AG09319 (cell line): ENCODE results near the gene ZCCHC13.

Source experiments
- DNase-seq: peaks from one replicate; pipeline ENCODE4 v3.0.0-alpha.2; 2010; ENCODE audit warnings: low read depth; ENCODE audit errors: extremely low read depth
- TF ChIP-seq, protein P1 (sequence below): IDR thresholded peaks from 2 replicates; pipeline ENCODE4 v1.5.1; 2011; ENCODE audit warnings: low read depth, mild to moderate bottlenecking, inconsistent platforms, low read length, moderate library complexity

ZCCHC13 gene

DNA sequence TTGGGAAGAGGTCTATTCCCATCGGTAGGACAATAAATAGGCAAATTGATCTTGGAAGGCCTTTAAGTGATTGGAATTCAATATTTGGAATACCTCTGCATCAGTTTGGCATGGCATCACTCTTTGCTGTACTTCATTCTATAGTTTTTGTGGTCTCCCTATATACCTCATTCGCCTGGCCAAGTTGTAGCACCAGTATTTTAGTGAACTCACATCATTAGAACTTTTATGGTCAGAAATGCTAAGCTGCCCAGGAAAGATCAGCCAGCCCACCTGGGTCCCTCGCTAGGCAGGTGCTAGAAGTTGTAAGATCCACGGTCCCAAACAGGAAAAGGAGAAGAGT, 40.3 kb downstream of the ZCCHC13 start:
- no peak for DNase-seq
- TF ChIP-seq, protein P1, sequence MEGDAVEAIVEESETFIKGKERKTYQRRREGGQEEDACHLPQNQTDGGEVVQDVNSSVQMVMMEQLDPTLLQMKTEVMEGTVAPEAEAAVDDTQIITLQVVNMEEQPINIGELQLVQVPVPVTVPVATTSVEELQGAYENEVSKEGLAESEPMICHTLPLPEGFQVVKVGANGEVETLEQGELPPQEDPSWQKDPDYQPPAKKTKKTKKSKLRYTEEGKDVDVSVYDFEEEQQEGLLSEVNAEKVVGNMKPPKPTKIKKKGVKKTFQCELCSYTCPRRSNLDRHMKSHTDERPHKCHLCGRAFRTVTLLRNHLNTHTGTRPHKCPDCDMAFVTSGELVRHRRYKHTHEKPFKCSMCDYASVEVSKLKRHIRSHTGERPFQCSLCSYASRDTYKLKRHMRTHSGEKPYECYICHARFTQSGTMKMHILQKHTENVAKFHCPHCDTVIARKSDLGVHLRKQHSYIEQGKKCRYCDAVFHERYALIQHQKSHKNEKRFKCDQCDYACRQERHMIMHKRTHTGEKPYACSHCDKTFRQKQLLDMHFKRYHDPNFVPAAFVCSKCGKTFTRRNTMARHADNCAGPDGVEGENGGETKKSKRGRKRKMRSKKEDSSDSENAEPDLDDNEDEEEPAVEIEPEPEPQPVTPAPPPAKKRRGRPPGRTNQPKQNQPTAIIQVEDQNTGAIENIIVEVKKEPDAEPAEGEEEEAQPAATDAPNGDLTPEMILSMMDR: no peak

DNA sequence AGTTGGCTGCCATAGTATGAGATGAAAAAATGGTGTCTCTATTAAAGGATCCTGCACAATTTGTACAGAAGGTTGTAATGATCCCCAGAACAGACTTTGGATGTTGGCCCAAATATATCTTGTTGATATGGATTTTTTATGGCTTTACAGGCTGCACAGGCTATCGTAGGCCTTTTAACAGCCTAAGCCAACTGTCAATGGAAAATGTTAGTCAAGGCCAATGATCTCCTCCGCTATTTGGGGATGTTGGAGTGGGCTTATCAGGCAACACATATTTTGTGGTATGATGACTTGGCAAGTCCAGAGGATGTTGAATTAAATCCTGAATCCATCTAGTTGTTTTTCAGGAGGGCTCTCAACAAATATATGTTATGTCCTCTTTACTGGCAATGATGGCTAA, 42.1 kb downstream of the ZCCHC13 start:
- TF ChIP-seq, protein P1: no peak
- DNase-seq: no peak

DNA sequence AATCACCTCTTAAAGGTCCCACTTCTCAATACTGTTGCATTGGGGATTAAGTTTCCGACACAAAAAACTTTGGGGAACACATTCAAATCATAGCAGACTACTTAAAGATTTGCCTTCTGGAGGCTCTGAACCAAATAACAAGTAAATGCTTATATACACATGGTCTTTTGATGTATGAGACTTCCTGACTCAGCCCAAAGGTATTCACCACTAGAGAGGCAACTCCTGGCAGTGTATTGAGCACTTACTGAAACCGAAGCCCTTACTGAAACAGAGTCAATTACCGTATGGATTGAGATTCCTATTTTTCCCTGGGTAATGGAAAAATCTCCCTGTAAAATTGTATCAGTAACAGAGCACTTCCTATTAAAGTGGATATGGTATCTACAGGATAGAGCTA, 45.4 kb downstream of the ZCCHC13 start:
- TF ChIP-seq, protein P1: no peak
- peak; percentile 3 for DNase-seq

DNA sequence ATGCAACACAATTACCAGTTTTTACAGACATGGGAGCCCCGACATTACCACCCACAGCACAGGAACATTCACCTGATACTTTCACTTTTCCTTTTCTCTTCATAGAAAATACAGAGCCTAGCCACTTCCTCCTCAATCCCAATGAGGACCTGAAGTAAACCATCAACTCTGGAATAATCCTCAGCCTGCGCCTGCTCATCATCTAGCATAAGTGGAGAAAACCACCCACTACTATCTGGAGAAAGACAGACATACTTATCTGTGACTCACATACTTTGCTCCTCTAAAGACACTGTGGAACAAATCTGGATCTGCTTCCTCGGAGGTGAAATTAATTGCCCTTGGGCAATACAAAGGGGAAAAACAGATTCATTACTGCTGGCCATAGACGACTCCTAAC, 47.8 kb downstream of the ZCCHC13 start:
- TF ChIP-seq, protein P1: no peak
- no peak for DNase-seq

DNA sequence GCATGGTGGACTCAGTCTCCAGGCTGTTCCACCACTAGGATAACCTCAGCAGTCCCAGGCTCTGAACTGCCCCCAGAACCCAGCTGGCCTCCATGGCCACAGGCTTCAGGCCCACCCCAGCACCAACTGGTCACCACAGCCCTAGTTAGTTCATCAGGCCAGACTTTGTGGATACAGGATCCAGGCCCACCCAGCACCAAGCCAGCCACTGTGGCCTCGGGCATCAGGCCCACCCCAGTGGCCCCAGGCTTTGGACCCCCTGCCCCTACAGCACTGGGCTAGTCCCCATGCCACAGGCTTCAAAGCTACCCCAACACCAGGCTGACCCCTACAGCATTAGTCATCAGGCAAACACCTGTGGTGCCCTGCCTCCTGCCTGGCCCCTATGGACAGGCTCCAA, 50.0 kb downstream of the ZCCHC13 start:
- no peak for DNase-seq
- TF ChIP-seq, protein P1: no peak
